Measurements from ENCODE around the gene HDGFL2.

The HDGFL2 gene

GRCh38 chr19:4471403-4472173, 509 bp upstream of the HDGFL2 start:
- Histone ChIP-seq H3K36me3 (peaks cover 4 to 15% (median 8%) of the 10 kb centered on the region in 3 donors), H3K27ac (peak overlapping the region; percentile 74 to 83), H3K4me3 (peak overlapping the region; percentile 97 to 98), H3K4me1 (peaks cover 0 to 31% (median 25%) of the 10 kb centered on the region in 4 donors), H3K9me3 (no peaks in the 10 kb centered on the region), H3K27me3 (no peaks in the 10 kb centered on the region)
- intact Hi-C loops (cut with DNase I; ENCODE audit: low total_unique reads): no loop called here
- peak in 1 of 2 experiments; percentile 32 for TF ChIP-seq CTCF (IDR thresholded peaks at IDR 0.05)
- peak; percentile 99 for DNase-seq

GRCh38 chr19:4473011-4473762, 1.1 kb downstream of the HDGFL2 start:
- intact Hi-C loops (cut with DNase I; ENCODE audit: low total_unique reads): no loop called here
- Histone ChIP-seq H3K27ac (peak overlapping the region; percentile 63 to 77), H3K27me3 (no peaks in the 10 kb centered on the region), H3K9me3 (no peaks in the 10 kb centered on the region), H3K4me3 (peak overlapping the region; percentile 97 to 98), H3K36me3 (peaks cover 15 to 30% (median 19%) of the 10 kb centered on the region in 3 donors), H3K4me1 (peaks cover 0 to 31% (median 25%) of the 10 kb centered on the region in 4 donors)
- no peak for DNase-seq
- TF ChIP-seq CTCF (IDR thresholded peaks at IDR 0.05): no peak

GRCh38 chr19:4473763-4474513, 1.8 kb downstream of the HDGFL2 start:
- peak overlapping the region; percentile 22 to 30 for H3K27ac ChIP-seq
- intact Hi-C loops (cut with DNase I; ENCODE audit: low total_unique reads): no loop called here
- H3K27me3 ChIP-seq: no peaks in the 10 kb centered on the region
- peaks cover 15 to 37% (median 27%) of the 10 kb centered on the region in 3 donors for H3K36me3 ChIP-seq
- DNase-seq: no peak
- no peaks in the 10 kb centered on the region for H3K9me3 ChIP-seq
- no peak for TF ChIP-seq CTCF (IDR thresholded peaks at IDR 0.05)
- H3K4me3 ChIP-seq: peak overlapping the region; percentile 16 to 98
- peaks cover 0 to 31% (median 25%) of the 10 kb centered on the region in 4 donors for H3K4me1 ChIP-seq

- DNase-seq: no peak
- intact Hi-C loops (cut with DNase I; ENCODE audit: low total_unique reads): no loop called here
- Histone ChIP-seq H3K4me3 (peak overlapping the region; percentile 16 to 98), H3K9me3 (no peaks in the 10 kb centered on the region), H3K36me3 (peaks cover 15 to 44% (median 28%) of the 10 kb centered on the region in 3 donors), H3K27ac (peak overlapping the region; percentile 22 to 30), H3K4me1 (peaks cover 0 to 31% (median 25%) of the 10 kb centered on the region in 4 donors), H3K27me3 (no peaks in the 10 kb centered on the region)
- no peak for TF ChIP-seq CTCF (IDR thresholded peaks at IDR 0.05)
These were observed 2.5 kb downstream of the HDGFL2 start for GRCh38 chr19:4474514-4475022.

Measured in tibial artery (tissue), 4 donors.